Measurements from ENCODE around the gene CTNND1.
"Not testable (repeated sequence)": the region's sequence is repeated elsewhere in the genome, so short reads cannot be mapped to it uniquely, and the experiment has no call there.

The CTNND1 gene

GRCh38 chr11:57818812-57819211 is 57.2 kb downstream of the CTNND1 start:
- DNase-seq (ENCODE audit: low read depth): no peak
- no peak overlapping the region for H3K4me3 ChIP-seq (ENCODE audit: low read length)
- TF ChIP-seq CTCF (conservative IDR thresholded peaks at IDR 0.05; ENCODE audit: low read depth, low read length): no peak

- DNase-seq (ENCODE audit: low read depth): no peak
- H3K4me3 ChIP-seq (ENCODE audit: low read length): no peak overlapping the region
- no peak for TF ChIP-seq CTCF (conservative IDR thresholded peaks at IDR 0.05; ENCODE audit: low read depth, low read length)
These were observed 57.8 kb downstream of the CTNND1 start for GRCh38 chr11:57819252-57819979.

GRCh38 chr11:57823859-57824258 is 62.3 kb downstream of the CTNND1 start:
- no peak for DNase-seq (ENCODE audit: low read depth)
- H3K4me3 ChIP-seq (ENCODE audit: low read length): no peak overlapping the region
- TF ChIP-seq CTCF (conservative IDR thresholded peaks at IDR 0.05; ENCODE audit: low read depth, low read length): no peak

GRCh38 chr11:57834852-57835251 is 73.2 kb downstream of the CTNND1 start:
- DNase-seq (ENCODE audit: low read depth): no peak
- H3K4me3 ChIP-seq (ENCODE audit: low read length): no peak overlapping the region
- TF ChIP-seq CTCF (conservative IDR thresholded peaks at IDR 0.05; ENCODE audit: low read depth, low read length): no peak

GRCh38 chr11:57838609-57839008 is 77.0 kb downstream of the CTNND1 start:
- DNase-seq (ENCODE audit: low read depth); H3K4me3 ChIP-seq (ENCODE audit: low read length): not testable (repeated sequence)

GRCh38 chr11:57842873-57843272 is 81.3 kb downstream of the CTNND1 start:
- TF ChIP-seq CTCF (conservative IDR thresholded peaks at IDR 0.05; ENCODE audit: low read depth, low read length): no peak
- DNase-seq (ENCODE audit: low read depth): no peak
- no peak overlapping the region for H3K4me3 ChIP-seq (ENCODE audit: low read length)

- no peak for TF ChIP-seq CTCF (conservative IDR thresholded peaks at IDR 0.05; ENCODE audit: low read depth, low read length)
- DNase-seq (ENCODE audit: low read depth): no peak
- H3K4me3 ChIP-seq (ENCODE audit: low read length): no peak overlapping the region
These were observed 106.4 kb downstream of the CTNND1 start for GRCh38 chr11:57867966-57868365.

Measured in retinal pigment epithelial cell (primary cell).